ENCODE data around the gene COL20A1.
"Not testable (repeated sequence)": the region's sequence is repeated elsewhere in the genome, so short reads cannot be mapped to it uniquely, and the experiment has no call there.

The COL20A1 gene

GRCh38 chr20:63297371-63297781 is 4.4 kb downstream of the COL20A1 start:
- H3K4me3 ChIP-seq (ENCODE audit: low read length in 2 of 2) = no peak overlapping the region
- H3K9me3 ChIP-seq (ENCODE audit: control insufficient read depth in 2 of 2, low read length in 2 of 2) = no peaks in the 10 kb centered on the region
- peaks cover 11 to 22% of the 10 kb centered on the region in 2 donors for H3K27me3 ChIP-seq (ENCODE audit: control insufficient read depth in 2 of 2, insufficient read depth in 2 of 2, low read length in 2 of 2)
- no peaks in the 10 kb centered on the region for H3K36me3 ChIP-seq (ENCODE audit: control insufficient read depth in 2 of 2, insufficient read depth in 2 of 2, low read length in 2 of 2)
- H3K4me1 ChIP-seq (ENCODE audit: control insufficient read depth in 2 of 2, insufficient read depth in 2 of 2, low read length in 2 of 2) = no peaks in the 10 kb centered on the region
- no peak overlapping the region for H3K9ac ChIP-seq (ENCODE audit: low read depth in 1 of 2, low read length in 2 of 2)
- H3K27ac ChIP-seq (ENCODE audit: low read depth in 2 of 2, low read length in 2 of 2) = no peak overlapping the region

DNA sequence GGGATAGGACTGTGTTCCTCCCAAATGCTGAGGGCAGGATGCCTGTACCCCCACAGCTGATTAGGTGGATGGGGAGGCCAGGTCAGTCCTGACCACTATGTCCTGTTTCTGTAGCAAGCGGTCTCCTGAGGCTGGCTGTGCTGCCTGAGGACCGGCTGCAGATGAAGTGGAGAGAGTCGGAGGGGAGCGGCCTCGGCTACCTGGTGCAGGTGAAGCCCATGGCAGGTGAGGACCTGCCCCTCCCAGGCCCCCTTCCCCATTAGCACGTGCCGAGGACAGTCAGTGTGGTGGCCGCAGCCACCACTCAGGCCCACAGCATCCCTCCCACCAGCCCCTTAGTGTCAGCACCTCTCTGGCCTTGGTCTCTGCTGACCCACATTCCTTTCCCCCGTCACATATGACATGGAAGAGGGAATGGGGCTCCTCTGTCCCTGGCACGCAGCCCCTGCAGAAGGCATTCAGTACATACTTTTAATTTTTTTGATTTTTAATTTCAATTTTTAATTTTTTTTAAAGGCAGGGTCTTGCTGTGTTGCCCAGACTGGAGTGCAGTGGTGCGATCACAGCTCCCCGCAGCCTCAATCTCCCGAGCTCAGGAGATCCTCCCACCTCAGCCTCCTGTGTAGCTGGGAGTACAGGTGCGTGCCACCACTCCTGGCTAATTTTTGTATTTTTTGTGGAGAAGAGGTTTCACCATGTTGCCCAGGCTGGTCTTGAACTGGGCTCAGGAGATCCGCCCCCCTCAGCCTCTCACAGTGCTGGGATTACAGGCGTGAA is 5.0 kb downstream of the COL20A1 start:
- Histone ChIP-seq H3K9me3 (ENCODE audit: control insufficient read depth in 2 of 2, low read length in 2 of 2) (no peaks in the 10 kb centered on the region), H3K4me3 (ENCODE audit: low read length in 2 of 2) (no peak overlapping the region), H3K9ac (ENCODE audit: low read depth in 1 of 2, low read length in 2 of 2) (no peak overlapping the region), H3K27me3 (ENCODE audit: control insufficient read depth in 2 of 2, insufficient read depth in 2 of 2, low read length in 2 of 2) (peaks cover 11 to 18% of the 10 kb centered on the region in 2 donors), H3K36me3 (ENCODE audit: control insufficient read depth in 2 of 2, insufficient read depth in 2 of 2, low read length in 2 of 2) (no peaks in the 10 kb centered on the region), H3K4me1 (ENCODE audit: control insufficient read depth in 2 of 2, insufficient read depth in 2 of 2, low read length in 2 of 2) (no peaks in the 10 kb centered on the region), H3K27ac (ENCODE audit: low read depth in 2 of 2, low read length in 2 of 2) (no peak overlapping the region)

- Histone ChIP-seq H3K9ac (ENCODE audit: low read depth in 1 of 2, low read length in 2 of 2) (no peak overlapping the region), H3K36me3 (ENCODE audit: control insufficient read depth in 2 of 2, insufficient read depth in 2 of 2, low read length in 2 of 2) (no peaks in the 10 kb centered on the region), H3K4me1 (ENCODE audit: control insufficient read depth in 2 of 2, insufficient read depth in 2 of 2, low read length in 2 of 2) (no peaks in the 10 kb centered on the region), H3K9me3 (ENCODE audit: control insufficient read depth in 2 of 2, low read length in 2 of 2) (no peaks in the 10 kb centered on the region), H3K4me3 (ENCODE audit: low read length in 2 of 2) (no peak overlapping the region), H3K27me3 (ENCODE audit: control insufficient read depth in 2 of 2, insufficient read depth in 2 of 2, low read length in 2 of 2) (peaks cover 11 to 13% of the 10 kb centered on the region in 2 donors), H3K27ac (ENCODE audit: low read depth in 2 of 2, low read length in 2 of 2) (no peak overlapping the region)
Observed at GRCh38 chr20:63298731-63299312, 5.8 kb downstream of the COL20A1 start.

- H3K36me3 ChIP-seq (ENCODE audit: control insufficient read depth in 2 of 2, insufficient read depth in 2 of 2, low read length in 2 of 2) = no peaks in the 10 kb centered on the region
Observed at GRCh38 chr20:63301671-63302070, 8.7 kb downstream of the COL20A1 start.

GRCh38 chr20:63303095-63303666 is 10.2 kb downstream of the COL20A1 start:
- Histone ChIP-seq H3K27me3 (ENCODE audit: control insufficient read depth in 2 of 2, insufficient read depth in 2 of 2, low read length in 2 of 2) (peaks cover 0 to 11% of the 10 kb centered on the region in 2 donors), H3K9me3 (ENCODE audit: control insufficient read depth in 2 of 2, low read length in 2 of 2) (no peaks in the 10 kb centered on the region), H3K27ac (ENCODE audit: low read depth in 2 of 2, low read length in 2 of 2) (no peak overlapping the region), H3K9ac (ENCODE audit: low read depth in 1 of 2, low read length in 2 of 2) (no peak overlapping the region), H3K36me3 (ENCODE audit: control insufficient read depth in 2 of 2, insufficient read depth in 2 of 2, low read length in 2 of 2) (no peaks in the 10 kb centered on the region), H3K4me3 (ENCODE audit: low read length in 2 of 2) (no peak overlapping the region), H3K4me1 (ENCODE audit: control insufficient read depth in 2 of 2, insufficient read depth in 2 of 2, low read length in 2 of 2) (no peaks in the 10 kb centered on the region)

More at GRCh38 chr20:63301671-63302070, 8.7 kb downstream of the COL20A1 start:
- Histone ChIP-seq H3K4me3 (ENCODE audit: low read length in 2 of 2) (no peak overlapping the region), H3K9ac (ENCODE audit: low read depth in 1 of 2, low read length in 2 of 2) (no peak overlapping the region), H3K27ac (ENCODE audit: low read depth in 2 of 2, low read length in 2 of 2) (no peak overlapping the region), H3K4me1 (ENCODE audit: control insufficient read depth in 2 of 2, insufficient read depth in 2 of 2, low read length in 2 of 2) (no peaks in the 10 kb centered on the region), H3K9me3 (ENCODE audit: control insufficient read depth in 2 of 2, low read length in 2 of 2) (no peaks in the 10 kb centered on the region), H3K27me3 (ENCODE audit: control insufficient read depth in 2 of 2, insufficient read depth in 2 of 2, low read length in 2 of 2) (peaks cover 2 to 4% of the 10 kb centered on the region in 2 donors)

DNA sequence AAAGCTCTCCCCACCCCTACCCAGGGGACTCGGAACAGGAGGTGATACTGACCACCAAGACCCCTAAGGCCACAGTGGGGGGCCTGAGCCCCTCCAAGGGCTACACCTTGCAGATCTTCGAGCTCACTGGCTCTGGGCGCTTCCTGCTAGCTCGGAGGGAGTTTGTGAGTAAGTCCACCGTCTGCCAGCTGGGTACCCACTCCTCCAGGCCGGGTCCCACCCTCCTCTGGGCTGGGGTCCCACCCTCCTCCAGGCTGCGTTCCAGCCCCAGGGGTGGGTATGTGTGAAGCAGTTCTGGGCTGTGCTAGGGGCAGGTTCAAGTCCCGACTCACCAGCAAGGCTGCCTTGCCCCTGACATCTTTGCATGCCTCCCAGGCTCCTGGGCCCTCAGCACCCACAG is 12.4 kb downstream of the COL20A1 start:
- Histone ChIP-seq H3K9ac (ENCODE audit: low read depth in 1 of 2, low read length in 2 of 2) (no peak overlapping the region), H3K4me3 (ENCODE audit: low read length in 2 of 2) (no peak overlapping the region), H3K9me3 (ENCODE audit: control insufficient read depth in 2 of 2, low read length in 2 of 2) (no peaks in the 10 kb centered on the region), H3K4me1 (ENCODE audit: control insufficient read depth in 2 of 2, insufficient read depth in 2 of 2, low read length in 2 of 2) (no peaks in the 10 kb centered on the region), H3K27me3 (ENCODE audit: control insufficient read depth in 2 of 2, insufficient read depth in 2 of 2, low read length in 2 of 2) (peaks cover 0 to 10% of the 10 kb centered on the region in 2 donors), H3K27ac (ENCODE audit: low read depth in 2 of 2, low read length in 2 of 2) (no peak overlapping the region), H3K36me3 (ENCODE audit: control insufficient read depth in 2 of 2, insufficient read depth in 2 of 2, low read length in 2 of 2) (no peaks in the 10 kb centered on the region)

DNA sequence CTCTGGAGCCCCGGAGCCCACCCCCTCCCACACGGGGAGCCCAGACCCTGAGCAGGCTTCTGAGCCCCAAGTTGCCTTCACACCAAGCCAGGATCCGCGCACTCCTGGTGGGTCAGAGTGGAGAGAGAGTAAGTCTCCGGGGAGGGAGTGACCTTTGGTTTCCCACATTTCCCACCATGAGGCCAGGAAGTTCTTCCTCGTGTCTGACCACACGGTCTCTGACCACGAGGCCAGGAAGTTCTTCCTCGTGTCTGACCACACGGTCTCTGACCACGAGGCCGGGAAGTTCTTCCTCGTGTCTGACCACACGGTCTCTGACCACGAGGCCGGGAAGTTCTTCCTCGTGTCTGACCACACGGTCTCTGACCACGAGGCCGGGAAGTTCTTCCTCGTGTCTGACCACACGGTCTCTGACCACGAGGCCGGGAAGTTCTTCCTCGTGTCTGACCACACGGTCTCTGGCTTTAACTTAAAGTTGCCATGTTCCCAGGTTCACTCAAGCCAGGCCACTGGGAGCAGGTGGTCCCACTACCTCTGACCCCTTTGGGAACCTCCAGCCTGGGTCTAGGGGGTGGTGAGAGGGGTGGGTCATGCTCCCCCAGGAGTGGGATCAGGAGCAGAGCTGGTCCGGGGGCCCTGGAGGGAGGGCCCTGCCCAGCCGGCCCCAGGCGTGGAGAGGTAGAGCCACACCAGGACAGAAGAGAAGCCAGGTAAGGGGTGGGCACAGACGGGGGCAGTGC is 13.1 kb downstream of the COL20A1 start:
- not testable (repeated sequence) for H3K4me1 ChIP-seq (ENCODE audit: control insufficient read depth in 2 of 2, insufficient read depth in 2 of 2, low read length in 2 of 2); H3K9me3 ChIP-seq (ENCODE audit: control insufficient read depth in 2 of 2, low read length in 2 of 2); H3K36me3 ChIP-seq (ENCODE audit: control insufficient read depth in 2 of 2, insufficient read depth in 2 of 2, low read length in 2 of 2); H3K27me3 ChIP-seq (ENCODE audit: control insufficient read depth in 2 of 2, insufficient read depth in 2 of 2, low read length in 2 of 2); H3K27ac ChIP-seq (ENCODE audit: low read depth in 2 of 2, low read length in 2 of 2); H3K9ac ChIP-seq (ENCODE audit: low read depth in 1 of 2, low read length in 2 of 2); H3K4me3 ChIP-seq (ENCODE audit: low read length in 2 of 2)

GRCh38 chr20:63306673-63307537 is 13.9 kb downstream of the COL20A1 start:
- Histone ChIP-seq H3K9me3 (ENCODE audit: control insufficient read depth in 2 of 2, low read length in 2 of 2) (no peaks in the 10 kb centered on the region), H3K4me3 (ENCODE audit: low read length in 2 of 2) (no peak overlapping the region), H3K36me3 (ENCODE audit: control insufficient read depth in 2 of 2, insufficient read depth in 2 of 2, low read length in 2 of 2) (no peaks in the 10 kb centered on the region), H3K27me3 (ENCODE audit: control insufficient read depth in 2 of 2, insufficient read depth in 2 of 2, low read length in 2 of 2) (peaks cover 0 to 10% of the 10 kb centered on the region in 2 donors), H3K9ac (ENCODE audit: low read depth in 1 of 2, low read length in 2 of 2) (no peak overlapping the region), H3K27ac (ENCODE audit: low read depth in 2 of 2, low read length in 2 of 2) (no peak overlapping the region), H3K4me1 (ENCODE audit: control insufficient read depth in 2 of 2, insufficient read depth in 2 of 2, low read length in 2 of 2) (no peaks in the 10 kb centered on the region)

- Histone ChIP-seq H3K9me3 (ENCODE audit: control insufficient read depth in 2 of 2, low read length in 2 of 2) (no peaks in the 10 kb centered on the region), H3K27ac (ENCODE audit: low read depth in 2 of 2, low read length in 2 of 2) (no peak overlapping the region), H3K9ac (ENCODE audit: low read depth in 1 of 2, low read length in 2 of 2) (no peak overlapping the region), H3K4me1 (ENCODE audit: control insufficient read depth in 2 of 2, insufficient read depth in 2 of 2, low read length in 2 of 2) (no peaks in the 10 kb centered on the region), H3K27me3 (ENCODE audit: control insufficient read depth in 2 of 2, insufficient read depth in 2 of 2, low read length in 2 of 2) (peaks cover 0 to 10% of the 10 kb centered on the region in 2 donors), H3K4me3 (ENCODE audit: low read length in 2 of 2) (no peak overlapping the region), H3K36me3 (ENCODE audit: control insufficient read depth in 2 of 2, insufficient read depth in 2 of 2, low read length in 2 of 2) (no peaks in the 10 kb centered on the region)
Observed at GRCh38 chr20:63307538-63308217, 14.7 kb downstream of the COL20A1 start.
